GM23338 (cell line): ENCODE data around the gene SZT2. TPM values are rescaled to one million over a fixed set of nuclear protein-coding genes. Genes with fewer than 3 reads are reported as not detected.
A peak's percentile ranks its signal among the peaks of the same experiment; 100 is the strongest.

Experiments
- ATAC-seq: fragments of 200-7000 bp; cut with Tn5 transposase; 3 replicates; pipeline ENCODE4 v1.9.1; 2020
- DNase-seq: peaks from one replicate; pipeline ENCODE4 v3.0.0-alpha.2; 2015; ENCODE audit warnings: low spot score
- H2AFZ ChIP-seq: fragments of 200-600 bp; sonication (generic); 2 replicates; pipeline ENCODE4 v1.8.0; 2016; ENCODE audit warnings: antibody characterized with exemption, mild to moderate bottlenecking, moderate library complexity
- H3F3A ChIP-seq: fragments of 200-600 bp; sonication (generic); replicated peaks from 2 replicates; pipeline ENCODE4 v1.8.0; 2017; ENCODE audit warnings: antibody characterized with exemption, mixed run types, low read depth
- H3K27ac ChIP-seq: fragments of 200-600 bp; sonication (generic); 2 replicates; pipeline ENCODE4 v1.6.1; 2016; ENCODE audit warnings: low read depth
- H3K27me3 ChIP-seq: fragments of 200-600 bp; sonication (generic); 2 replicates; pipeline ENCODE4 v1.8.0; 2016; ENCODE audit warnings: mild to moderate bottlenecking, mixed run types, moderate library complexity; ENCODE audit not compliant: insufficient read depth
- H3K36me3 ChIP-seq: fragments of 200-600 bp; sonication (generic); 2 replicates; pipeline ENCODE4 v1.8.0; 2016; ENCODE audit warnings: mild to moderate bottlenecking; ENCODE audit not compliant: insufficient read depth
- H3K4me1 ChIP-seq: fragments of 200-600 bp; sonication (generic); 2 replicates; pipeline ENCODE4 v1.8.0; 2016; ENCODE audit warnings: mild to moderate bottlenecking, moderate library complexity; ENCODE audit not compliant: insufficient read depth
- H3K4me2 ChIP-seq: fragments of 200-600 bp; sonication (generic); 2 replicates; pipeline ENCODE4 v1.7.1; 2017; ENCODE audit warnings: mixed run types
- H3K4me3 ChIP-seq: fragments of 200-600 bp; sonication (generic); 2 replicates; pipeline ENCODE4 v1.6.1; 2016; ENCODE audit warnings: mixed run types
- H3K79me2 ChIP-seq: fragments of 200-600 bp; sonication (generic); replicated peaks from 2 replicates; pipeline ENCODE4 v1.8.0; 2017; ENCODE audit warnings: mild to moderate bottlenecking; ENCODE audit not compliant: insufficient read depth
- H3K9me2 ChIP-seq: fragments of 200-600 bp; sonication (generic); 2 replicates; pipeline ENCODE4 v1.8.0; 2017; ENCODE audit not compliant: insufficient read depth
- H4K20me1 ChIP-seq: fragments of 200-600 bp; sonication (generic); replicated peaks from 2 replicates; pipeline ENCODE4 v1.8.0; 2017; ENCODE audit warnings: mild to moderate bottlenecking; ENCODE audit not compliant: insufficient read depth
- H3K27ac Mint-ChIP-seq: 2 replicates; pipeline ENCODE4 v1.8.0; 2020; ENCODE audit warnings: inconsistent platforms, mild to moderate bottlenecking, moderate library complexity, mixed read lengths
- H3K27me3 Mint-ChIP-seq: 3 replicates; pipeline ENCODE4 v1.8.0; 2022; ENCODE audit warnings: low read depth, mild to moderate bottlenecking, moderate library complexity, mixed read lengths, inconsistent platforms; ENCODE audit not compliant: insufficient read depth, poor library complexity
- H3K36me3 Mint-ChIP-seq: 3 replicates; pipeline ENCODE4 v1.8.0; 2021; ENCODE audit warnings: low read depth, mild to moderate bottlenecking, inconsistent platforms, moderate library complexity, mixed read lengths
- H3K4me1 Mint-ChIP-seq: 3 replicates; pipeline ENCODE4 v1.8.0; 2020; ENCODE audit warnings: mild to moderate bottlenecking, inconsistent platforms, mixed read lengths
- H3K4me3 Mint-ChIP-seq: 3 replicates; pipeline ENCODE4 v1.8.0; 2021; ENCODE audit warnings: moderate library complexity, mild to moderate bottlenecking, inconsistent platforms, mixed read lengths
- H3K9me3 Mint-ChIP-seq: 3 replicates; pipeline ENCODE4 v1.8.0; 2020; ENCODE audit warnings: moderate library complexity, mild to moderate bottlenecking, inconsistent platforms, mixed read lengths
- CREB1 ChIP-seq: fragments of 250-450 bp; sonication (Bioruptor Pico); IDR thresholded peaks from 2 replicates; pipeline ENCODE4 v1.5.0; 2020; ENCODE audit warnings: low read depth, mild to moderate bottlenecking, moderate library complexity
- EZH2phosphoT487 ChIP-seq: fragments of 200-600 bp; sonication (generic); IDR thresholded peaks from one replicate; pipeline ENCODE4 v1.8.1; 2018; ENCODE audit warnings: antibody characterized with exemption; ENCODE audit not compliant: unreplicated experiment
- POLR2AphosphoS5 ChIP-seq: IDR thresholded peaks from 2 replicates; pipeline ENCODE4 v1.6.1; 2016; ENCODE audit warnings: antibody characterized with exemption, low read depth
- STAT1 ChIP-seq: IDR thresholded peaks from one replicate; pipeline ENCODE4 v1.6.1; 2016; ENCODE audit warnings: antibody characterized with exemption; ENCODE audit not compliant: unreplicated experiment
- ZNF114 ChIP-seq: fragments of 250-450 bp; sonication (Bioruptor Pico); IDR thresholded peaks from 2 replicates; pipeline ENCODE4 v1.5.0; 2020; ENCODE audit warnings: mild to moderate bottlenecking, moderate library complexity
- polyA plus RNA-seq: library from polyadenylated mRNA; unstranded; fragments of >200 nt; fragmentation: Nextera tagmentation; extraction: Ambion mirVana; gene quantifications from 2 replicates; pipeline ENCODE4 v1.2.1, GENCODE V29; 2016
- total RNA-seq: library from RNA; depleted of rRNA; stranded (reverse); fragments of >200 nt; shearing (Covaris generic); gene quantifications from 2 replicates; pipeline ENCODE4 v1.2.3, GENCODE V29; 2014
- TF ChIP-seq, protein P1 (sequence below): IDR thresholded peaks from 2 replicates; pipeline ENCODE4 v1.6.1; 2016; ENCODE audit warnings: antibody characterized with exemption
- TF ChIP-seq, protein P2 (sequence below): IDR thresholded peaks from one replicate; pipeline ENCODE4 v1.6.1; 2018; ENCODE audit warnings: antibody characterized with exemption; ENCODE audit not compliant: unreplicated experiment
- TF ChIP-seq, protein P3 (sequence below), 2 experiments: fragments of 200-600 bp in 1 of 2; sonication (generic) in 1 of 2; conservative IDR thresholded peaks; 2 replicates each; pipeline versions ENCODE4 v1.5.1 to v1.6.1; 2016 to 2017; ENCODE audit warnings: antibody characterized with exemption in 2 of 2, low read depth in 2 of 2, mild to moderate bottlenecking in 2 of 2, moderate library complexity in 1 of 2

SZT2 gene
- total and polyA plus RNA-seq, 2 experiments from 2014 or later: 4.1 to 16.1 TPM

DNA sequence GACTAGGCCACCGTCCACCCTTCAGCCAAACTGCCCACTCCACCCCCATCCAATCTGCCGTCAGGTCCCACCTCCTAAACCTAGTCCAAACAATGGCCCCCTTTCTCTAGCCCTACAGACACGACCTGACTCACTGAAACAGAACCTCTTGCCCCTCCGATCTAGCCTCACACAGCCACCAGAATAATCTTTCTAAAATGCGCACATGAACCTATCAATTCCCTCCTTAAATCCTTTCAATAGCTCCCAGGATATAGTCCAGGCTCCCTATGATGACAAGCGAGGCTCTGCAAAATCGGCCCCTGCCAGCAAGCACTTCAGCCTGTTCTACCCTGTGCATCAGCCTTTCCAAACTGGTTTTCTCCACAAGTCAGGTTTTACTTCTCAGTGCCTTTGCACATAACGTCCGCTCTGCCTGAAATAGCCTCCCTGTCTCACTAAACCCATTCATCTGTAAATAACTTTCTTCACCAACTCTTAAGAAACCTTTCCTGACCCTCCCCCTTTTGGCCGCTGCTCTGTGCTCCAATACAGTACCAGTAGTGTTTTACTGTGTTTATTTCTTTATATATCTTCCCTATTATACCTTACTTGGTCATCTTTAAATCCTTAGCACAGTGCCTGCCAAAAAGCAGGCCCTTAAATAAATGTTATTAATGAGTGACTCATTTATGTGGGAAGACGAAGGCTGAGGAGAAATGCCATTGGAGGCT, 39.9 kb upstream of the SZT2 start:
- H3K27ac ChIP-seq: peak overlapping the region; percentile 94
- TF ChIP-seq, protein P1, sequence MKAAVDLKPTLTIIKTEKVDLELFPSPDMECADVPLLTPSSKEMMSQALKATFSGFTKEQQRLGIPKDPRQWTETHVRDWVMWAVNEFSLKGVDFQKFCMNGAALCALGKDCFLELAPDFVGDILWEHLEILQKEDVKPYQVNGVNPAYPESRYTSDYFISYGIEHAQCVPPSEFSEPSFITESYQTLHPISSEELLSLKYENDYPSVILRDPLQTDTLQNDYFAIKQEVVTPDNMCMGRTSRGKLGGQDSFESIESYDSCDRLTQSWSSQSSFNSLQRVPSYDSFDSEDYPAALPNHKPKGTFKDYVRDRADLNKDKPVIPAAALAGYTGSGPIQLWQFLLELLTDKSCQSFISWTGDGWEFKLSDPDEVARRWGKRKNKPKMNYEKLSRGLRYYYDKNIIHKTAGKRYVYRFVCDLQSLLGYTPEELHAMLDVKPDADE: 0 out of 2 replicates have a peak, but pooled peaks have one; percentile 14
- no peak for TF ChIP-seq STAT1
- TF ChIP-seq EZH2phosphoT487: no peak
- no peak for TF ChIP-seq ZNF114 (CRISPR knock-in tag)
- TF ChIP-seq POLR2AphosphoS5: peak; percentile 86
- no peak for TF ChIP-seq CREB1 (CRISPR knock-in tag)
- TF ChIP-seq, protein P2, sequence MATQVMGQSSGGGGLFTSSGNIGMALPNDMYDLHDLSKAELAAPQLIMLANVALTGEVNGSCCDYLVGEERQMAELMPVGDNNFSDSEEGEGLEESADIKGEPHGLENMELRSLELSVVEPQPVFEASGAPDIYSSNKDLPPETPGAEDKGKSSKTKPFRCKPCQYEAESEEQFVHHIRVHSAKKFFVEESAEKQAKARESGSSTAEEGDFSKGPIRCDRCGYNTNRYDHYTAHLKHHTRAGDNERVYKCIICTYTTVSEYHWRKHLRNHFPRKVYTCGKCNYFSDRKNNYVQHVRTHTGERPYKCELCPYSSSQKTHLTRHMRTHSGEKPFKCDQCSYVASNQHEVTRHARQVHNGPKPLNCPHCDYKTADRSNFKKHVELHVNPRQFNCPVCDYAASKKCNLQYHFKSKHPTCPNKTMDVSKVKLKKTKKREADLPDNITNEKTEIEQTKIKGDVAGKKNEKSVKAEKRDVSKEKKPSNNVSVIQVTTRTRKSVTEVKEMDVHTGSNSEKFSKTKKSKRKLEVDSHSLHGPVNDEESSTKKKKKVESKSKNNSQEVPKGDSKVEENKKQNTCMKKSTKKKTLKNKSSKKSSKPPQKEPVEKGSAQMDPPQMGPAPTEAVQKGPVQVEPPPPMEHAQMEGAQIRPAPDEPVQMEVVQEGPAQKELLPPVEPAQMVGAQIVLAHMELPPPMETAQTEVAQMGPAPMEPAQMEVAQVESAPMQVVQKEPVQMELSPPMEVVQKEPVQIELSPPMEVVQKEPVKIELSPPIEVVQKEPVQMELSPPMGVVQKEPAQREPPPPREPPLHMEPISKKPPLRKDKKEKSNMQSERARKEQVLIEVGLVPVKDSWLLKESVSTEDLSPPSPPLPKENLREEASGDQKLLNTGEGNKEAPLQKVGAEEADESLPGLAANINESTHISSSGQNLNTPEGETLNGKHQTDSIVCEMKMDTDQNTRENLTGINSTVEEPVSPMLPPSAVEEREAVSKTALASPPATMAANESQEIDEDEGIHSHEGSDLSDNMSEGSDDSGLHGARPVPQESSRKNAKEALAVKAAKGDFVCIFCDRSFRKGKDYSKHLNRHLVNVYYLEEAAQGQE: no peak
- TF ChIP-seq, protein P3, sequence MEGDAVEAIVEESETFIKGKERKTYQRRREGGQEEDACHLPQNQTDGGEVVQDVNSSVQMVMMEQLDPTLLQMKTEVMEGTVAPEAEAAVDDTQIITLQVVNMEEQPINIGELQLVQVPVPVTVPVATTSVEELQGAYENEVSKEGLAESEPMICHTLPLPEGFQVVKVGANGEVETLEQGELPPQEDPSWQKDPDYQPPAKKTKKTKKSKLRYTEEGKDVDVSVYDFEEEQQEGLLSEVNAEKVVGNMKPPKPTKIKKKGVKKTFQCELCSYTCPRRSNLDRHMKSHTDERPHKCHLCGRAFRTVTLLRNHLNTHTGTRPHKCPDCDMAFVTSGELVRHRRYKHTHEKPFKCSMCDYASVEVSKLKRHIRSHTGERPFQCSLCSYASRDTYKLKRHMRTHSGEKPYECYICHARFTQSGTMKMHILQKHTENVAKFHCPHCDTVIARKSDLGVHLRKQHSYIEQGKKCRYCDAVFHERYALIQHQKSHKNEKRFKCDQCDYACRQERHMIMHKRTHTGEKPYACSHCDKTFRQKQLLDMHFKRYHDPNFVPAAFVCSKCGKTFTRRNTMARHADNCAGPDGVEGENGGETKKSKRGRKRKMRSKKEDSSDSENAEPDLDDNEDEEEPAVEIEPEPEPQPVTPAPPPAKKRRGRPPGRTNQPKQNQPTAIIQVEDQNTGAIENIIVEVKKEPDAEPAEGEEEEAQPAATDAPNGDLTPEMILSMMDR (conservative IDR thresholded peaks at IDR 0.05; ENCODE audit: low read depth in 2 of 2): no peak
- H3K27ac Mint-ChIP-seq: peak overlapping the region; percentile 99
- H3K79me2 ChIP-seq: no peaks in the 10 kb centered on the region
- H2AFZ ChIP-seq: peak overlapping the region; percentile 64
- H3K4me2 ChIP-seq: peak overlapping the region; percentile 81
- H3K27me3 ChIP-seq: peaks cover 18% of the 10 kb centered on the region
- peaks cover 13% of the 10 kb centered on the region; the same call in 1 of the 2 replicates for H3F3A ChIP-seq
- H4K20me1 ChIP-seq: no peaks in the 10 kb centered on the region
- peaks cover 20% of the 10 kb centered on the region for H3K4me1 ChIP-seq
- H3K9me2 ChIP-seq: no peaks in the 10 kb centered on the region
- peaks cover 29% of the 10 kb centered on the region for H3K4me1 Mint-ChIP-seq
- peak overlapping the region; percentile 77 for H3K4me3 Mint-ChIP-seq
- peak; percentile 1 for ATAC-seq
- H3K36me3 Mint-ChIP-seq: no peaks in the 10 kb centered on the region
- H3K9me3 Mint-ChIP-seq: no peaks in the 10 kb centered on the region
- DNase-seq: peak; percentile 41
- no peaks in the 10 kb centered on the region for H3K36me3 ChIP-seq
- H3K27me3 Mint-ChIP-seq: peaks cover 3% of the 10 kb centered on the region
- peak overlapping the region; percentile 84 for H3K4me3 ChIP-seq
